Breast epithelium (tissue), 4 donors: ENCODE data around the gene ZNF205. TPM values are rescaled to one million over a fixed set of nuclear protein-coding genes. Genes with fewer than 3 reads are reported as not detected.

Experiments
- DNase-seq, 2 donors: peaks; one replicate each; pipeline ENCODE4 v3.0.0-alpha.2; 2019; ENCODE audit warnings: low spot score in 2 of 2
- H3K27ac ChIP-seq, 2 donors: fragments of 200-600 bp; sonication (generic) in 1 of 2; one replicate each; pipeline ENCODE4 v1.5.1; 2016 to 2019; ENCODE audit warnings: mild to moderate bottlenecking in 1 of 2
- H3K27me3 ChIP-seq, 2 donors: fragments of 200-600 bp; sonication (generic) in 1 of 2; one replicate each; pipeline versions ENCODE4 v1.5.1 to v1.6.0; 2017 to 2019; ENCODE audit warnings: control low read depth in 1 of 2, mild to moderate bottlenecking in 1 of 2
- H3K36me3 ChIP-seq: fragments of 200-600 bp; one replicate; pipeline ENCODE4 v1.5.1; 2019
- H3K4me1 ChIP-seq, 2 donors: fragments of 200-600 bp; sonication (generic); one replicate each; pipeline ENCODE4 v1.5.1; 2016 to 2019; ENCODE audit warnings: control low read depth in 1 of 2
- H3K4me3 ChIP-seq, 3 donors: fragments of 200-600 bp; sonication (generic); 1 replicate in 2 of 3; 2 replicates in 1 of 3; pipeline ENCODE4 v1.5.1; 2016 to 2019; ENCODE audit warnings: mild to moderate bottlenecking in 3 of 3, moderate library complexity in 2 of 3
- H3K9me3 ChIP-seq, 2 donors: fragments of 200-600 bp; sonication (generic) in 1 of 2; one replicate each; pipeline ENCODE4 v1.5.1; 2016 to 2019; ENCODE audit warnings: control low read depth in 1 of 2
- CTCF ChIP-seq, 3 donors: fragments of 450-650 bp; IDR thresholded peaks; one replicate each; pipeline ENCODE4 v1.5.1; 2016 to 2017; ENCODE audit warnings: antibody characterized with exemption in 3 of 3, mild to moderate bottlenecking in 3 of 3, moderate library complexity in 3 of 3
- POLR2A ChIP-seq: fragments of 450-650 bp; IDR thresholded peaks from one replicate; pipeline ENCODE4 v1.6.1; 2016; ENCODE audit warnings: antibody characterized with exemption, mild to moderate bottlenecking, moderate library complexity
- POLR2AphosphoS5 ChIP-seq, 3 donors: sonication (generic); formaldehyde crosslinking; IDR thresholded peaks; one replicate each; pipeline ENCODE4 v1.6.1; 2017; ENCODE audit warnings: antibody characterized with exemption in 3 of 3
- intact Hi-C: fragments of 100-400 bp; cut with DNase I; formaldehyde crosslinking; loops from one replicate; pipeline ENCODE4 v1.15.1; 2023; ENCODE audit warnings: low total_unique reads
- total RNA-seq, 3 donors: library from RNA; depleted of rRNA; stranded (reverse); fragments of >200 nt; gene quantifications; one replicate each; pipeline ENCODE4 v1.1.0, GENCODE V29; 2016

ZNF205 gene
- total RNA-seq, 3 donors from 2014 or later: 12.5 to 18.9 (median 13.4) TPM

- Histone ChIP-seq H3K27me3 (no peaks in the 10 kb centered on the region), H3K4me3 (no peak overlapping the region), H3K36me3 (no peaks in the 10 kb centered on the region), H3K9me3 (no peaks in the 10 kb centered on the region), H3K4me1 (no peaks in the 10 kb centered on the region), H3K27ac (peak overlapping the region; percentile 60 to 83)
- intact Hi-C loops: no loop called here
- TF ChIP-seq POLR2A (no peak), CTCF (IDR thresholded peaks at IDR 0.05) (no peak), POLR2AphosphoS5 (IDR thresholded peaks at IDR 0.05) (no peak)
- DNase-seq: no peak
Observed at GRCh38 chr16:3144321-3144983, 32.1 kb downstream of the ZNF205 start.

DNA sequence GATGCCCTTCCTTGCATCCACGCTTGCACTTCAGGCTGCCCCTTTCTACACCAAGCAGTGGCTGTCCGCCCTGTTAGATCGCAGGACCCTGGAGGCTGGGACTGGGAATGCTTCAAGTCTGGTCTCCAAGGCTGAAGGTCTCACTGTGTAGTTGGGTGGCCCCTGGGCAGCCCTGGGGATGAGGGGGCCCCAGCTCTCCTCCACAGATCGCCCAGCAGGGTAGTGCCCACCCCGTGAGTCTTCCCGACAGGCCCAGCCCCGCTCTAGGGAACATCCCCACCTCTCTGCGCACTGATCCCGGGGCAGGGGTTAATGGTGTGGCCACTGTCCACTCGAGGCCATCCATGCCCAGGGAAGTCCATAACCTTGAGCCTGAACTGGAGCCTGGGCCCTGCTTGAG, 32.8 kb downstream of the ZNF205 start:
- Histone ChIP-seq H3K4me1 (no peaks in the 10 kb centered on the region), H3K27me3 (no peaks in the 10 kb centered on the region), H3K36me3 (no peaks in the 10 kb centered on the region), H3K4me3 (no peak overlapping the region), H3K9me3 (no peaks in the 10 kb centered on the region), H3K27ac (no peak overlapping the region)
- TF ChIP-seq POLR2A: no peak
- TF ChIP-seq CTCF (IDR thresholded peaks at IDR 0.05): no peak
- no peak for TF ChIP-seq POLR2AphosphoS5 (IDR thresholded peaks at IDR 0.05)
- intact Hi-C loops: no loop called here
- no peak for DNase-seq

- Histone ChIP-seq H3K27me3 (no peaks in the 10 kb centered on the region), H3K4me3 (no peak overlapping the region), H3K27ac (no peak overlapping the region), H3K4me1 (no peaks in the 10 kb centered on the region), H3K36me3 (no peaks in the 10 kb centered on the region), H3K9me3 (no peaks in the 10 kb centered on the region)
- no peak for TF ChIP-seq CTCF (IDR thresholded peaks at IDR 0.05)
- TF ChIP-seq POLR2AphosphoS5 (IDR thresholded peaks at IDR 0.05): no peak
- TF ChIP-seq POLR2A: no peak
- DNase-seq: no peak
- intact Hi-C loops: no loop called here
Observed at GRCh38 chr16:3145660-3146059, 33.3 kb downstream of the ZNF205 start.

DNA sequence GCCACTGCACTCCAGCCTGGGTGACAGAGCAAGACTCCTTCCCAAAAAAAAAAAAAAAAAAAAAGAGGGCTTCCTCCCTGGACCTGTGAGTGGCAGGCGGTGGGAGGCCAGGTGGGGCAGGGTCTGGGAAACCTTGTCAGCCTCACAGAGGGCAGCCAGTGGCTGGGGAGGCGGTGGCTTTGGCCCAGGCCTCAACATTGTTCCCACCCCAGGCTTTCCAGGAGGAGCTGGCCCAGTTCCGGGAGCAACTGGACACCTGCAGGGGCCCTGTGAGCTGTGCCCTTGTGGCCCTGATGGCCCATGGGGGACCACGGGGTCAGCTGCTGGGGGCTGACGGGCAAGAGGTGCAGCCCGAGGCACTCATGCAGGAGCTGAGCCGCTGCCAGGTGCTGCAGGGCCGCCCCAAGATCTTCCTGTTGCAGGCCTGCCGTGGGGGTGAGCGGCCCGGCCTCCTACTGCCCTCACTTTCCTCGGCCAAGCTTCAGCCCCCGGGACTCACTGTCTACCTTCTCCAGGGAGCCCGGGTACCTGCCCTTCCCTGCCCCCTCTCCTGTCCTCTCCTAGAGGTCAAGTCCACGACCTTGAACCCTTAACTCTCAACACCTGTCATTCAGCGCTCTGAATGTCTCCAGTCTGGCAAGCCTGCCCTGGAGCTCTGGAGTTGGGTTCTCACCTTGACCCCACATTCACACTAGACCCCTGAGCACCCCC, 34.8 kb downstream of the ZNF205 start:
- Histone ChIP-seq H3K27me3 (no peaks in the 10 kb centered on the region), H3K9me3 (no peaks in the 10 kb centered on the region), H3K27ac (no peak overlapping the region), H3K4me1 (no peaks in the 10 kb centered on the region), H3K4me3 (no peak overlapping the region), H3K36me3 (no peaks in the 10 kb centered on the region)
- intact Hi-C loops: no loop called here
- no peak for TF ChIP-seq CTCF (IDR thresholded peaks at IDR 0.05)
- TF ChIP-seq POLR2AphosphoS5 (IDR thresholded peaks at IDR 0.05): no peak
- no peak for TF ChIP-seq POLR2A
- DNase-seq: no peak

- H3K36me3 ChIP-seq: no peaks in the 10 kb centered on the region
- intact Hi-C loops: no loop called here
- no peaks in the 10 kb centered on the region for H3K4me1 ChIP-seq
- no peaks in the 10 kb centered on the region for H3K9me3 ChIP-seq
- no peak for TF ChIP-seq POLR2AphosphoS5 (IDR thresholded peaks at IDR 0.05)
- no peak for TF ChIP-seq POLR2A
- no peak for TF ChIP-seq CTCF (IDR thresholded peaks at IDR 0.05)
- no peak overlapping the region for H3K27ac ChIP-seq
- no peak for DNase-seq
- H3K4me3 ChIP-seq: no peak overlapping the region
- H3K27me3 ChIP-seq: no peaks in the 10 kb centered on the region
Observed at GRCh38 chr16:3147757-3148104, 35.3 kb downstream of the ZNF205 start.
